ENCODE data around the gene TEX51.

The TEX51 gene

DNA sequence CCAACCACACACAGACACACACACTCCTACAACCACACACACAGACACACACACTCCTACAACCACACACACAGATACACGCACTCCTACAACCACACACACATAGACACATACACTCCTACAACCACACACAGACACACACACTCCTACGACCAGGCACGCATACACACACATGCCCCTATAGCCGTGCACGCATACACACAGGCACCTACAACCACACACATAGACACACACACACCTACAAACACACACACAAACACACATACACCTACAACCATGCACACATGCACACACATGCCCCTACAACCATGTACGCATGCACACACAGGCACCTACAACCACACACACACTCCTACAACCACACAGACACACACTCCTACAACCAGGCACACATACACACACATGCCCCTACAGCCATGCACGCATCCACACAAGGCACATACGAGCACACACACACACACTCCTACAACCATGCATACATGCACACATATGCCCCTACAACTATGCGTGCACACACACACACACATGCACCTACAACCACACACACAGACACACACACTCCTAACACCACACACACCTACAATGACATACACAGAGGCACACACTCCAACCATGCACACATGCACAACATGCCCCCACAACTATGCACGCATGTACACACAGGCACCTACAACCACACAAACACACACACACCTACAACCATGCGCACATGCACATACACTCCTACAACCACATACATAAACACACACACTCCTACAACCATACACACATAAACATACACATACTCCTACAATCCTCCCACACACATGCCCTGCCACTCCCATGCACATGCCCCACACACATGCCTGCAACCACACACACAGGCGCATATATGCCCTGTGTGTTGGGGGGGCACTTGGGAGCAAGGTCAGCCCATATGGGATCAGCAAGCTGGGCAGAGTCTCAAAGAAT, 19.1 kb upstream of the TEX51 start:
- DNase-seq = no peak

DNA sequence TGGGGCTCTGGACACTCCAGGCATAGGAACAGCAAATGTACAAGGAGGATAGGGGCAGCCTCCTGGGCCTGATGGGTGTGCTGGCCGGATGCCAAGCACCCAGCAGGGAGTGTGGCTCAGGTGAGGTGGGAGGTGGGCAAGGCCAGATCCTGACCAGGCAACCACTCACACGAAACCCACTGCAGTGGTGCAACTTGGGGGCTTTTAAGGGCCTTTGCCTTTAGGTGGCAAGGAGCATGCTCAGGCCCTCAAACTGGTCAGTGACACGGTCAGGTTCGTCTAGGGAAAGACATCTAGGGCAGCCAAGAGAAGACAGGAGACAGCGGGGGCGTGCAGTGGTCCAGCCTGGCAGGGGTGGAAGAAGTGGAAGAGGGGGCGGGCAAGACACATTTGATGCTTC, 18.4 kb upstream of the TEX51 start:
- DNase-seq = no peak

DNA sequence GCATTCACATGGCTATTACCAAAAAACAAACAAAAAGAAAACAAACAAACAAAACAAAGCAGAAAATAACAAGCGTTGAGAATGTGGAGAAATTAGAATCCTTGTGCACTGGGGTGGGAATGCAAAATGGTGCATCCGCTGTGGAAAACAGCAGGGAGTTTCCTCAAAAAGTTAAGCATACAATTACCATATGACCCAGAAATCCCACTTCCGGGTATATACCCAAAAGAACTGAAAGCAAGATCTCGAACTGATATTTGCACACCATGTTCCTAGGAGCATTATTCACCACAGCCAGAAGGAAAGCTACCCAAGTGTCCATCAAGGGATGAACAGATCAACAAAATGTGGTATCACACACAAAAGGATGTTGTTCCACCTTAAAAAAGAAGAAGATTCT, 17.9 kb upstream of the TEX51 start:
- no peak for DNase-seq

DNA sequence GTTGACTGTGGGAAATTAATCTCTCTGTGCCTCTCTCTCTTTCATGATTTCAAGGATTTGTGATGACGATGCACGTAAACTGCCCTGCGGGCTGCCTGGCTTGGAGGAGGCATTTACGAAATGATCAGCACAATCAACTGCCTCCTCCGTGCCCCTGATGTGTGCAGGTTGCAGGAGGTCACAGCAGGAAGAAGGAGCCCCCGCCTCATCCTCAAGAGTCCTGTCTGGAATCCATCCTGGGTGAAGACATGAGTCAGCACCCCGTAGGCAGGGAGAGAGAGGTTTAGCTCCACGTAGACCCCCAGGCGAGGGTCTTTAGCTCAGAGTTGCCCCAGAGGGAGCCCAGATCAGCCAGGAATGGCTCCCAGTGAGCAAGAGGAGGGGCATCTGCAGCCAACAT, 17.1 kb upstream of the TEX51 start:
- DNase-seq = no peak

DNA sequence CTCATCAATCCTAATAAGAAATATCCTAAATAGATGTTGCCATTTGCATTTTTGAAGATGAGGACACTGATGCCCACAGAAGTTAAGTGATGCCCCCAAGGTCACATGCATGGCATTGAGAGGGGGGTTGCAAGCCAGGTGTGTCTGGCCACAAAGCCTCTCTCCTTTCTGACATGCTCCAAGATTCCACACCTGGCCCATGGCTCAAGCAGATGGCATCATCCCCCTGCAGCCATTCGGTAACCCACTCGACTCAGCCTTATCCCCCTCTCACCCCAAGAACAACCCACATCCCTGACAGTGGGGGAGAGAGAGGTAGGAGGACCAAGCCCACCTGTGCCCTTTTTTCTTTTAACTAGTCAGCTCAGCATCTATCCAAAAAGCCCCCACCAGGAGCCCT, 16.5 kb upstream of the TEX51 start:
- no peak for DNase-seq

DNA sequence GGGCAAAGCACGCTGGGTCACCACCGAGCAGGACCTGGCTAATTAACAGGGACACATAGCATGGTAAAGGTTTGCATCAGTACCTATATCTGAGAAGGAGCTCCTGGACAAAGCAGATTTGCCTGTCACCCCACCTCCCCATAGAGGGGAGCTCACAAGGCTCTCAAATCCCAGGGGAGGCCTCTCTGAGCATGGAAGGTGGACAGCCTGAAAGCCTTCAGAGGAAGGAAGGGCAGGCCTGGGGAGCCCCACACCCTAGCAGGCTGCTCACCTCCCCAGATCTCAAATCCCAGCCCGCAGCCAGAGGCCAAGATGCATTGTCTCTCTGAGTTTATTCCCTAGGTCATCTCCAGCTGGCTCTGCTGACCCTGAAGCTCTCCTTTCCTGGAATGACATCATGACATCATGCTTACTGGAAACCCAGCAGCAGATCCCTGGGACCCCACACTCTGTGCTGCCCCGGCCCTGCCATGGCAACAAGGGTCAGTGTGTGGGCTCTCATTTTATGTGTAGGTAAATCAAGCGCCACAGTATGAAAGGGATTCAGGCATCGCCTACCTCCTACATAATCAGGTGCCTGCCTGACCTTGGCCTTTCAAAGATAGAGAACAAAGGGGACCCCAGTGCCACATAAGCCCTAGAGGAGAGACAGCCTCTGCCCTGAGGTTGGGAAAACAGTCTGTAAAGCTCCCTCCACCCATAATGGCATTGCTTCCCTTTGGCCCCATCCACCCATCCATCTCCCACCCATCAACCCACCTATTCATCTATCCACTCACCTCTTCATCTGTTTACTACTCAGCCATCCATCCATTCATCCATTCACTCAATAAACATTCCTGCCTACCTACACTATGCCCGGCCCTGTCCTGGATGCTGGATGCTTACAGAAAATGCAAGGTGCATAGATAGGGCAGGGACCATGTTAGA, 15.7 kb upstream of the TEX51 start:
- no peak for DNase-seq

DNA sequence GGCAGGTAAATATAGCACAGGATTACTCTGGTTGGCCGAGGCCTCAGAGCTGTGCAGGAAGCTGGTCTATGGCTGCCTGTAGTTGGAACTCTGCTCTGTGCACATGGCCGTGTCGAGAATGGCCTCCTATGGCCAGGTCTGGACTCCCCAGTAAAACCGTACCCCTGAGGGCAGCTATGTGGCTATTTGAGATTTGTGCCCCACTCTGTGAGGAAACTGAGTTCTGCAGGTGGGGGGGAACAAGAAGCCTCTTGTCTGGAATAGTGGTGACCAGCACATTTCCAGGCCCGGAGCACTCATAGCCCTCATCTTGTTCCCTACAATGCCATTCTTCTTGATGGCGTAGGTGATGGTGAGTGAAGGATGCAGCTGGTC, 15.0 kb upstream of the TEX51 start:
- DNase-seq = no peak

DNA sequence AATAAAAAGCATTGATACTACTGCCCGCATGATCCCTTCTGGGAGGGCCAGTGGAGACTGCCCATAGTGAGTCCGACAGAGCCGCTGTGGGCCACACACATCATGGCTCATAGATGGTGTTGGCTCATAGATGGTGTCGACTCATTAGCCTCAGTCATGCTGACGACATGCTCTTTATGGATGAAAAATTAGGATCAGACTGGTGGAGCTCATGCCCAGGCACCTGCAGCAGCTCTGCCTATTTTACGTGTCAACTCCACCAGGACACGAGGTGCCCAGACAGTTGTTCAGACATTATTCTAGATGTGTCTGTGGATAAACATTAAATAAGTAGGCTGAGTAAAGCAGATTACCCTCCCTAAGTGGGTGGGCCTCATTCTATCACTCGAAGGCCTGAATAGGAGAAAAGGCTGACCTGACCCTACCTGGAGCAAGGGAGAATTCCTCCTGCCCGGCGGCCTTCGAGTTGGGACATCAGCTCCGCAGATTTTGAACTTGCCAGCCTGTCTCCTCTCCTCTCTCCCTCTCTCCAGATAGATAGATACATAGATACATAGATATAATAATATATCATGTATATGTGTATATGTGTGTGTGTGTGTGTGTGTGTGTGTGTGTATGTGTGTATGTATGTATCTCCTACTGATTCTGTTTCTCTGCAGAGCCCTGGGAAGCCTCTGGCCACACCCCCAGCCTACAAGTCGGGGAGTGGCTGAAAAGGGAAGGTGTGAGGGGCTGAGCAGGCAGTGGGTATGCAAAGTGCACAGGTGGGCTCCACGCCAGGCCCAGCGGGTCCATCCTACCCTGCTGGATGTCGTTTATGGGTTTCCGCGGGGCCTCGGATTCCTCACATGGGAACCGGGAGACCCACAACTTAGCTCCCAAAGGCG, 13.6 kb upstream of the TEX51 start:
- no peak for DNase-seq

DNA sequence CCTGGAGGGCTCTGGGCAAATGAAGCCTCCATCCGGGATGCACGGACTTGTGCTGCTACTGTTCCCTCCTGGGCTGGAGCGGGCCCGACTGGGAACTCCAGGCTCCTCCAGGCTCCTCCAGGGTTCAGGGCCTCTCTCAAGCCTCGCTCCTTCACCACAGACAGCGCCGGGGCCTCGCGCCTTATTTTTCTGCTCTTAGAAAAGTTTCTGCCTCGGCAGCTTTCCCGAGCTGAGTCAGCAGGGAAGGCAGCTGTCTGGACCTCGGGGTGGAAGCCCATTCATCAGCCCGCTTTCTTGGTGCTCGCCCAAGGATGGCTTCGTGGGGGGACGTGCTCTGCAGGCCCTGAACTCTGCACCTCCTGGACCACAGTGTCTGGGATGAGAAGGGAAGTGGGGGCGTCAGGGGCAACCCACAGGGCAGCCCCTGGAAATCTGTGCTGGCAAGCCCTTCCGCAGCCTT, 12.9 kb upstream of the TEX51 start:
- DNase-seq = no peak

DNA sequence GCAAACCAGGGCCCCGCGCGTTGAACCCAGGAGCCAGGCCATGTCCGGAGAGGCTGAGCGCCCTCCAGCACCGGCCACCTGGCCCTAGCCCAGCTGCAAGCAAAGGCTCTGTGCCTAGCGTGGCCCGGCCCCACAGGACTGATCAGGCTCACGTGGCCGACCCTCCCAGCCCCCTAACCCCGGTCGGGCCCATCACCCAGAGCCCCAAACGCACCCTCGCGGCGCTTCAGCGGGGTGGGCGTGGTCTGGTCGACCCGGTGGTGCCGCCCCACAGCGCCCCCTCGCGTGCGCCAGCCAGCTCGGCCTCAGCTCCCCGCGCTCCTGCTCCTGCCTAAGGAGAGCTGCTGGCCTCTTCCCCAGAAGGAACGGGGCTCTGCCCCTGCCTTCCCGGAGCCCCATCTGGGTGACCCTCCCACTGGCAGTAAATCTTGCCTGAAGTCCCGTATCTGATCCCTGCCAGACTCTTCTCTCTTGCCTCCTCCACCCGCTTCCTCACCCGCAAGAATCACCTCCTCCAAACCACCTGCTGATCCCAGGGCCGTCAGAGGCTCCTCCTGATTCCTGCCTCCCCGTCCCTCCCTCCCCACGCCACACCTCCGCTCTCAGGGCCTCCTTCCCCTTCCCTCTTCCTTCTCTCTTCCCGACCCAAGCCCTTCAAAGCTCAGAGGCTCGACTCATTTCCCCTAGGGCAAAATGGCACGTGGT, 12.3 kb upstream of the TEX51 start:
- DNase-seq = peak; percentile 52

DNA sequence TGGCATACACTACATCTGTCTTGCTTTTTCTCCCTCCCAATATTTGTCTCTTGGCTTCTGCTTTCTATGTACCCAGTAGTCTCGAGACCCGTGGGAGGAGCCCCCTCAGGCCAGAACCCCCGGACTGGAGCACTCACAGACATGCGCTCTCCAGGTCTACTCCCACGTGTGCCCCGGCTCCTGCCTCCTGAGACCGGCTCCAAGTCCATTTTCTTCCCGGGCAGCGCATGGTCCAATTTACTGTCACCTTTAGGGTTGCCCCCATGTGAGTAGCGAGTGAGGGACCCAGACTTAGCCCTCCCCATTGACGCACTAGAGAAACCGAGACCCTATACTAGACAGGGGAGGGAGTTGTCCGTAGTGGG, 11.8 kb upstream of the TEX51 start:
- DNase-seq = no peak

DNA sequence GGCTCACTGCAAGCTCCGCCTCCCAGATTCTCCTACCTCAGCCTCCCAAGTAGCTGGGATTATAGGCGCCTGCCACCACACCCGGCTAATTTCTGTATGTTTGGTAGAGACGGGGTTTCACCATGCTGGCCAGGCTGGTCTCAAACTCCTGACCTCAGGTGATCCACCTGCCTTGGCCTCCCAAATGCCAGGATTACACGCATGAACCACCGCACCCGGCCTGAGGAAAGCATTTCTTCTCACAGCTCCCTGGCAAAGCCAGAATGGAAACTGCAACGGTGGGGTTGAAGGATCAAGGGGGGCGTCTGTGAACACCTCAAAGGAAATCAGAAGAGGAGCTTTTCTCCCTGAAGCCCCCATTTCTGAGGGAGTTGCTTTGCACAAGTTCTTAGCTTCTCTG, 11.2 kb upstream of the TEX51 start:
- no peak for DNase-seq

DNA sequence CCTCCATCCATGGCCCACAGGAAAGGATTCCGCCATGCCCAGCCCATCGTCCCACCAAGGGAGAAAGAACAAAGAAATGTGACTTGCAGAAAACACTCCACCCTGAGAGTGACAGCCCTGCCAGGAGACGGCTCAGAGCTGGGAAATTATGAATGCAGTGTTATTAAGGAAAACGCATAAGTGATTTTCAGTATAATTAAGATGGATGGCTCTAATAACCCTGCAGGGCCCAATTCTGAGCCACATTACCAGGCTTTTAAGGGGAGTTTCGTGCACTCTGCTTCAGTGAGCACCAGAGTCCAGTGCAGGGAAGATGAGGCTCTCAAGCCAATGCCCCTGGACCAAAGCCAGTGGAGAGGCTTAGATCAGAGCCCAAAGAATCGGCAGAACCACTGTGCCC, 10.6 kb upstream of the TEX51 start:
- no peak for DNase-seq

DNA sequence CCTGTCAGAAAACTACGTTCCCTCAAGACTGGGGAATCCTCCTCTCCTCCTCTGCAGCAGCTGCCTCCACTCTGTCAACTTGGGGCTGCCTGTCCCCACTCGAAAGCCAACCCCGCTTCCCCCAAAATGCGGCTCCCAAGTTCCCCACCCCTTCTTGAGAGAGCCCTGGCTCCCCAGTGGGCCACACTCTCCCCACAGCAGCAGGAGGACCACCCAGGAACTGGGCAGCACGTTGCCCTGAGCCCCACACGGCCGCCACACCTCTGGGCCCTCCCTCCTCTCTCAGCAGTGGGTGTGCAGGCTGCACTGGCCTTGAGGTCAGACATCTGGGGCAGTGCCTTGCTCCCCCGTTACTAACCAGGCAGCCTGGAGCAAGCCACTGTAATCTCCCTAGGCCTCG, 9.6 kb upstream of the TEX51 start:
- DNase-seq = no peak

DNA sequence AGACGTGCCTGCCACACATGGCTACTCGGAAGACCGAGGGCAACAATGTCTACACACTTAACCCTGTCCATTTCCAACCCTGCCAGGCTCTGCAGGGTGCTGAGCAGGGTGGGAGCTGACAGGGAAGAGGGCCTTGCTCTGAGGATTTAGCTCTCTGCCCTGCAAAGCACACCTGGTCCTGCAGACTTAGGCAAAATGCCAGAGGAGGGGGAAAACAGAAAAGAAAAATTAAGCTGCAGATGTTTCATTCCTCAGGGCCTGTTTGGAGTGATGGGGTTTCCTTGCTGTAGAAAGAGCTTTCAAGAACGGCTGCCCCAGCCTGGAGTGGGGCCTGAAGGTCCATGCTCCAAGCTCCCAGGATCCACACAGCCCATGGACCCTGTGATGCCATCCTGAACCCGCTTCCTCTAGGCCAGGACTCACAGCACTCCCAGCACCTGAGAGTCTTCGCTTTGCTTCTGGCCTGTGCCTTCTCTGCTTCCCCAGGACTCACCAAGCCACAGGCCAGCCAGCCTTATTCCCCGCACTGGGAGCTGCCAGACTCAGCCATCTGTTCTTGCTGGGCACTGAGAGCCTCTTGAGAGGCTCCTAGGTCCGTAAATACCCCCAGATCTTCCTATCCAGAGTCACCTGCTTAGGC, 9.1 kb upstream of the TEX51 start:
- no peak for DNase-seq

DNA sequence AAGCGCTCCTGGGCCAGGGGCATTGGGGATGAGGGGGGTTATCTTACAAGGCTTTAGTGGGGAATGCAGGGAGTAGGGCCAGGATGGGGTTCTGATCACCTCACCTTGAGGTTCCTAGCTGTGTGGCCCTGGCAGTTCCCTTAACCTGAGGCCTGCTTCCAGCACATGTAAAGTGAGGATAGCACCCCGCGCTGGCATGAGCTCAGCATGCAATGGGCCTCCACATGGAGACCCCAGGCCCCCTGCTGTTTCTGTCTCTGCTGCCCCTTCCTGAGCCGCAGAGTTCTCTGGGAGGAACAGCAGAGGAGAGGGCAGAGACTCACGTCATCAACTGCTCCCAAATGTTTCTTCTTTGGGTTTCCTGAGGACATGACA, 8.6 kb upstream of the TEX51 start:
- DNase-seq = no peak

DNA sequence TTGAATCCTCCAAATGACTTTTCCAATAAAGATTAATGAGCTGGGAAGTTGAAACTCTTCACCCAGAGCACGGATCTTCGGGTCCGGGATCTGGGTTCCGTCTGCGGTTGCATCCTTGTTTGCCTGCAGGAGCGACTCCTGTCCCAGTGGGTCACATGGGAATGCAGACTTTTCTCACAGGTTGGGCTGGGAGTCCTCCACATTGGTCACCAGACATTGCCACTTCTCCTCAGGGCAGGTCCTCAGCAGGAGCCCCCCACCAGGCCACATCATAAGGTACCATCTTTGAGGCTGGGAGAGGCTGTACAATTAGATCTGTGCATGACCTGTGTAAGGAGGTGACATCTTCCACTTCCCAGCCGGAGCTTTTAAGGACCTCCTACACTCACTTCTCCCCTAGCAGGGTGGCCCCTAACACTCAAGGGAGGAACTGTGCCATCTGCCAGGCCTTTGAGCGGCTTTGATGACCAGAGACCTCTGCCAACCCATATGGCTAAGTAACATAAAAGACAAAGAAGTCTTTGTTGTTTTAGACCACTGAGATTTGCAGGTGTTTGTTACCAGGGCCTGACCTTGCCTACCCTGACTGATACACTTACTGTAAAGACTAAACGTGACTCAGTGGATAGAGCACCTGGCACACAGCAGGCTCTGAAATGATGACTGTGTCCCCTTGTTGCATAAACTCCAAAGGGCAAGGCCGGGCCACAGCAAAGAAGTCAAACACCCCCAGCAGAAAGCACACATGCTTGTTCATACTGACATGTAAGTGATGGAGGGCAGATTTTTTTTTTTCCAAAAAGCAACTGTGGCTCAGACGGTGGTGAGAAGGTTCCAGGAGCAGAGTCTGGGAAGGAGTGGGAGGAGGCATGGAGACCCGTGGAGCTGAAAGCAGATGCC, 7.9 kb upstream of the TEX51 start:
- no peak for DNase-seq

DNA sequence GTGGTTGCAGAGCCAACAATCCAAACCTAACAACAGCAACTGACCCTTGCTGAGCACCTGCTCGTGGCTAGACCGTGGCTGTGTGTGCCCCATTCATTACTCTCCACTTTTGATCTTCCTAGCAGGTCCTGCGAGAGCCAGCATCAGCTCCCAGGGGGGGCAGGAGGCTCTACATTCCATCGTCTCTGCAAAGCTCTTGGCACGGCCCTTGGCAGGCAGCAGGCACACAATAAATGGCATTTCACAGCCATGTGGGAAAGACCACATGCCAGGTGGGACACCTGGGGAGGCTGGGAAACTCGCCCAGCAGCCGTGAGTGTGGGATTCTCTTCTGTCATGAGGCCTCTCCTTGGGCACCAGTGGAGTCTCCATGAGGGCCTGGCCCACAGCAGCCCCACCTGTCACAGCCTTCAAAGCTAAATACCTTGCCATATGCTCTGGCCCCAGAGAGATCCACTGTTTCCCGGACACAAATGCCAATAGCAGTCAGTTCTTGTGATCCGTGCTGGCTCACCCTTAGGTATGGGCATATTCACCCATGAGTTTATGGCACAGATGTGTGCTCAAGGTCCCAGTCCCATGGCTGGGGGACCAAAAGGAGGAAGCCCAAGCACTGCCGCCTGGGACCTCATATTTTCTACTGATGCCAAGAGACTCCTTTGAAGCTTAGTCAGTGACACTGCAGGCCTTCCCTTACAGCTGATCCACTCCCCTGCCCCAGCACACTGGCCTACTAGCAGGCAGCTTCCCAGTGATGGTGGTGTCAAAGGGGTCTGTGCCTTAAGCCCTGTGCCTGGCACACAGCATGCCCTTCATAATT, 6.8 kb upstream of the TEX51 start:
- no peak for DNase-seq

DNA sequence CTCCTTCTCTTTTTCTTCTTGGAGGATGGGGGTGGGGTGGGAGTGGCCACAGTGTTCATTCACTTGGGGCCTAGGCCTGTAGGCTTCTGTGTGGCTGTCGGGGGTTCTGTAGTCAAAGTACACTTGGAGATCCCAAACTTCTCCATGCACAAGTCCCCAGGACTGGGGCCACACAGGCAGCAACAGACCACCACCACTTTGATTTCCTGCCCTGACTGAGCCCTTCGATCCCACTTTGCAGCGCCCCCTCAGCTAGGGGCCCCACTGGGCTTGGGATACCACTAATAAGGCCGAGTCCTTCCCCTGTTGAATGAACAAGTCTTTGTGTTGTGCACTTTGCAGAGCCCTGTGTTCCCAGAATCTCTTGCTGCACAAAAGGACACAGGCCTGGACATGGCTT, 5.5 kb upstream of the TEX51 start:
- no peak for DNase-seq

DNA sequence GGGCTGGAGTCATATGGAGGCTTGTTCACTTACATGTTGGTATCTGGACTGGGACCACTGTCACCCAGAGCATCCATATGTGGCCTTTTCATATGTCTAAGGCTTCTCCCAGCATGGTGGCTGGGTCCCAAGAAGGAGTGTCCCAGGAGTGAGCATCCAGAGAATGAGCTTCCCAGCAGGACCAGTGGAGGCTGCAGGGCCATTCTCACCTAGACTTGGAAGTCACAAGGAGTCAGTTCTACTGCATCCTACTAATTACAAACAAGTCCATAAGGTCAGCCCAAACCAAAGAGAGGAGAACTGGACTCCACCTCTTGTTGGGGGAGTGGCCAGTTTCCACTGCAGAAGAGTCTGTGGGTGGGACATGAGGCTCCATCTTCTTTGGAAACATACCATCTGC, 5.1 kb upstream of the TEX51 start:
- DNase-seq = no peak
